T-helper 2 cell treated with Interferon-gamma antibody and Interleukin-4, amounts not matched to agents 5 μg/mL and 100 μg/mL, for 36 hours (primary cell): ENCODE data around the gene PRMT3.

ENCODE experiments used
- DNase-seq: peaks from one replicate; pipeline ENCODE4 v3.0.0; 2021; ENCODE audit warnings: low spot score
- H3K27ac Mint-ChIP-seq: one replicate; pipeline ENCODE4 v1.8.0; 2021; ENCODE audit warnings: mild to moderate bottlenecking, mixed read lengths
- H3K27me3 Mint-ChIP-seq: one replicate; pipeline ENCODE4 v1.8.0; 2021; ENCODE audit warnings: low read depth, mixed read lengths
- H3K36me3 Mint-ChIP-seq: one replicate; pipeline ENCODE4 v1.8.0; 2021; ENCODE audit warnings: low read depth, mixed read lengths
- H3K4me1 Mint-ChIP-seq: one replicate; pipeline ENCODE4 v1.8.0; 2021; ENCODE audit warnings: low read depth, mixed read lengths
- H3K4me3 Mint-ChIP-seq: one replicate; pipeline ENCODE4 v1.8.0; 2022; ENCODE audit warnings: mild to moderate bottlenecking, moderate library complexity, mixed read lengths
- H3K9me3 Mint-ChIP-seq: one replicate; pipeline ENCODE4 v1.8.0; 2021; ENCODE audit warnings: mixed read lengths

The PRMT3 gene

GRCh38 chr11:20403059-20403458 lies 15.5 kb downstream of the PRMT3 start:
- Mint-ChIP-seq H3K27me3 (no peaks in the 10 kb centered on the region), H3K9me3 (no peaks in the 10 kb centered on the region), H3K36me3 (peaks cover 32% of the 10 kb centered on the region), H3K4me1 (peaks cover 7% of the 10 kb centered on the region), H3K4me3 (no peak overlapping the region), H3K27ac (no peak overlapping the region)
- DNase-seq = no peak

DNA sequence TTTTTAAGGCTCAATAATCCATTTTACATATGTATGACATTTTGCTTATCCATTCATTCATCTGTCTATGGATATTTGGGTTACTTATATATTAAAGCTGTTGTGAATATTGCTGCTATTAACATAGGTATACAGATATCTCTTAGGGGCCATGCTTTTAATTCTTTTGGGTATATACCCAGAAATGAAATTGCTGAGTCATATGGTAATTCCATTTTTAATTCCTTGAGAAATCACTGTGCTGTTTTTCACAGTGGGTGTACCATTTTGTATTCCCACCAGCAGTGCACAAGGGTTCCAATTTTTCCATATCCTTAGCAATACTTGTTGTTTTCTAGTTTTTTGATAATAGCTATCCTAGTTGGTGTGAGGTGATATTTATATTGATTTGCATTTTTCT lies 19.0 kb downstream of the PRMT3 start:
- peaks cover 10% of the 10 kb centered on the region for H3K4me1 Mint-ChIP-seq
- no peak overlapping the region for H3K27ac Mint-ChIP-seq
- no peak overlapping the region for H3K4me3 Mint-ChIP-seq
- no peaks in the 10 kb centered on the region for H3K27me3 Mint-ChIP-seq
- peaks cover 34% of the 10 kb centered on the region for H3K36me3 Mint-ChIP-seq
- no peak for DNase-seq
- H3K9me3 Mint-ChIP-seq = no peaks in the 10 kb centered on the region

DNA sequence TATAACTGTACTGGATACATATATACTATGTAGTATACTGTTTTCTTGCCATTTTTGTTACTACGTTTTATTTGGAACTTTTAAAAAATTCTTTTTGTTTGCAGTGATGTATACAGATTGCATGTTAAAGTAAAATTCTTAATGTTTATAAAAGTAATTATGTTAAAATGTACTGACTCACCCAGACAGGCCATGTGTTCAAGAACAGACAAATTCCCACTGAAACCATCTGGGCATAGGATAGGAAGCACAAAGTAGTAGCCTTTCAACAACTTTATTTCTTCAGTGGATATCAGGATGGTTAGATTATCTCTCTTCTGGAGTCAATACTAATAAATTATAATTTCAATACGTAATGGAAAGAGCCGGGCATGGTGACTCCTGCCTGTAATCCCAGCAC lies 19.8 kb downstream of the PRMT3 start:
- no peak overlapping the region for H3K27ac Mint-ChIP-seq
- H3K4me3 Mint-ChIP-seq = no peak overlapping the region
- peaks cover 11% of the 10 kb centered on the region for H3K4me1 Mint-ChIP-seq
- peaks cover 38% of the 10 kb centered on the region for H3K36me3 Mint-ChIP-seq
- H3K27me3 Mint-ChIP-seq = no peaks in the 10 kb centered on the region
- no peaks in the 10 kb centered on the region for H3K9me3 Mint-ChIP-seq
- DNase-seq = no peak

- H3K9me3 Mint-ChIP-seq = no peaks in the 10 kb centered on the region
- H3K27me3 Mint-ChIP-seq = no peaks in the 10 kb centered on the region
- peaks cover 35% of the 10 kb centered on the region for H3K36me3 Mint-ChIP-seq
- DNase-seq = no peak
- H3K27ac Mint-ChIP-seq = no peak overlapping the region
- H3K4me1 Mint-ChIP-seq = peaks cover 14% of the 10 kb centered on the region
- H3K4me3 Mint-ChIP-seq = no peak overlapping the region
Measured at GRCh38 chr11:20415432-20415831, 27.9 kb downstream of the PRMT3 start.

GRCh38 chr11:20417771-20418170 lies 30.3 kb downstream of the PRMT3 start:
- H3K36me3 Mint-ChIP-seq = peaks cover 26% of the 10 kb centered on the region
- no peak overlapping the region for H3K27ac Mint-ChIP-seq
- H3K4me3 Mint-ChIP-seq = no peak overlapping the region
- DNase-seq = no peak
- no peaks in the 10 kb centered on the region for H3K27me3 Mint-ChIP-seq
- H3K4me1 Mint-ChIP-seq = peaks cover 15% of the 10 kb centered on the region
- H3K9me3 Mint-ChIP-seq = no peaks in the 10 kb centered on the region

- Mint-ChIP-seq H3K4me3 (no peak overlapping the region), H3K27me3 (no peaks in the 10 kb centered on the region), H3K4me1 (peaks cover 16% of the 10 kb centered on the region), H3K27ac (peak overlapping the region; percentile 24), H3K9me3 (no peaks in the 10 kb centered on the region), H3K36me3 (peaks cover 13% of the 10 kb centered on the region)
- DNase-seq = no peak
Measured at GRCh38 chr11:20421946-20422345, 34.4 kb downstream of the PRMT3 start.

DNA sequence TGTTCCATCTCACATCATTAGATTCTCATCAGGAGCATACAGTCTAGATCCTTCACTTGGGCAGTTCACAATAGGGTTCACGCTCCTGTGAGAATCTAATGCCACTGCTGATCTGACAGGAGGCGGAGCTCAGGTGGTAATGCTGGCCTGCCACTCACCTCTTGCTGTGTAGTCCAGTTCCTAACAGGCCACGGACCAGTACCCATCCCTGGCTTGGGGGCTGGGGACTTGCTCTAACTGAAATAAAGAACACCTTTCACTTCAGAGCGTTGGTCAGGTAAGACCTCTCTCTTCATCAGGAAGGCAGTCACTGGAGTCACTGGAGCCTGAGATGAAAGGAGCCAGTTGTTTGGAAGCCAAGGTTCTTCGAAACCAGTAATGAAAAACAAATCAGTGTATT lies 41.7 kb downstream of the PRMT3 start:
- Mint-ChIP-seq H3K36me3 (peaks cover 18% of the 10 kb centered on the region), H3K9me3 (no peaks in the 10 kb centered on the region), H3K4me1 (no peaks in the 10 kb centered on the region), H3K27me3 (no peaks in the 10 kb centered on the region), H3K4me3 (no peak overlapping the region), H3K27ac (no peak overlapping the region)
- no peak for DNase-seq

DNA sequence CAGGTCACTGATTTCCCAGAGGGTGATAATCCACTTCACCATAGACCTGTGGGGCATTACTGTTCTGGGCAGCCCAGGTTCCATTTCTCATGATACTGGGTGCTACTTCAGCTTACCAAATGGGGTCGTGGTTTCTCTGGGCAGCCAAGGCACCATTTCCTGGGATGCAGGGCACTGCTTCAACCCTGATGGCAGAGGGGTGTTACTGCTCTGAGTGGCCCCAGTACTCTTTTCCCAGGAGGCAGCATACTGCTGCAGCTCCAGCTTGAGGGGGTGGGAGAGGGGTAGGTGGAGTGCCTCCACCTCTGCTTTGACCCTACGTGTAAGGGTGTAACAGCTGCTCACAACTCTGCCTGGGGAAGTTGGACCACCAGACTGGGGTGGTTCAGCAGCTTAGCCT lies 51.1 kb downstream of the PRMT3 start:
- Mint-ChIP-seq H3K36me3 (peaks cover 14% of the 10 kb centered on the region), H3K9me3 (no peaks in the 10 kb centered on the region), H3K4me1 (peaks cover under 1% of the 10 kb centered on the region), H3K27me3 (no peaks in the 10 kb centered on the region), H3K27ac (no peak overlapping the region), H3K4me3 (no peak overlapping the region)
- DNase-seq = no peak

- Mint-ChIP-seq H3K36me3 (no peaks in the 10 kb centered on the region), H3K4me1 (peaks cover 1% of the 10 kb centered on the region), H3K9me3 (no peaks in the 10 kb centered on the region), H3K27ac (no peak overlapping the region), H3K27me3 (no peaks in the 10 kb centered on the region), H3K4me3 (no peak overlapping the region)
- DNase-seq = no peak
Measured at GRCh38 chr11:20443596-20443995, 56.1 kb downstream of the PRMT3 start.

DNA sequence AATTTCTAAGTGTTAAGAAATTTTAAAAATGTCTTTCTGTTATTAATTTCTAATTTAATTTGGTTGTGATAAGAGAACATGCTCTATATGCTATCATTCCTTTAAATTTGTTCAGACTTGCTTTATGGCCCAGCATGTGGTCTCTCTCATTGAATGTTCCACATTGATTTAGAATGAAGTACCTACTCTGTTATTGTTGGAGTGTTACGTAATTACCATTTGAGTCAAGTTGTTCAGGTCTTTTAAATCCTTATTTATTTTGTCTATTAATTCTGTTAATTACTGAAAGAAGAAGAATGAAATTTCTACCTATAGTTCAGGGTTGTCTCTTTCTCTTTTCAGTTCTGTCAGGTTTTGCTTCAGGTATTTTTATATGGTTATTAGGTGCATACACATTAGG lies 57.0 kb downstream of the PRMT3 start:
- no peak overlapping the region for H3K4me3 Mint-ChIP-seq
- no peaks in the 10 kb centered on the region for H3K36me3 Mint-ChIP-seq
- no peaks in the 10 kb centered on the region for H3K27me3 Mint-ChIP-seq
- peaks cover 1% of the 10 kb centered on the region for H3K4me1 Mint-ChIP-seq
- no peak for DNase-seq
- H3K27ac Mint-ChIP-seq = no peak overlapping the region
- no peaks in the 10 kb centered on the region for H3K9me3 Mint-ChIP-seq

GRCh38 chr11:20448834-20449233 lies 61.3 kb downstream of the PRMT3 start:
- H3K9me3 Mint-ChIP-seq = no peaks in the 10 kb centered on the region
- no peak overlapping the region for H3K4me3 Mint-ChIP-seq
- H3K36me3 Mint-ChIP-seq = peaks cover 8% of the 10 kb centered on the region
- no peaks in the 10 kb centered on the region for H3K27me3 Mint-ChIP-seq
- no peak for DNase-seq
- H3K27ac Mint-ChIP-seq = no peak overlapping the region
- H3K4me1 Mint-ChIP-seq = peaks cover 8% of the 10 kb centered on the region

- peaks cover 8% of the 10 kb centered on the region for H3K4me1 Mint-ChIP-seq
- DNase-seq = no peak
- H3K27me3 Mint-ChIP-seq = no peaks in the 10 kb centered on the region
- no peak overlapping the region for H3K4me3 Mint-ChIP-seq
- H3K27ac Mint-ChIP-seq = no peak overlapping the region
- no peaks in the 10 kb centered on the region for H3K9me3 Mint-ChIP-seq
- peaks cover 11% of the 10 kb centered on the region for H3K36me3 Mint-ChIP-seq
Measured at GRCh38 chr11:20450829-20451228, 63.3 kb downstream of the PRMT3 start.

GRCh38 chr11:20451568-20451967 lies 64.1 kb downstream of the PRMT3 start:
- H3K36me3 Mint-ChIP-seq = peaks cover 11% of the 10 kb centered on the region
- no peak overlapping the region for H3K4me3 Mint-ChIP-seq
- H3K27ac Mint-ChIP-seq = no peak overlapping the region
- H3K27me3 Mint-ChIP-seq = no peaks in the 10 kb centered on the region
- DNase-seq = no peak
- H3K4me1 Mint-ChIP-seq = peaks cover 8% of the 10 kb centered on the region
- no peaks in the 10 kb centered on the region for H3K9me3 Mint-ChIP-seq

DNA sequence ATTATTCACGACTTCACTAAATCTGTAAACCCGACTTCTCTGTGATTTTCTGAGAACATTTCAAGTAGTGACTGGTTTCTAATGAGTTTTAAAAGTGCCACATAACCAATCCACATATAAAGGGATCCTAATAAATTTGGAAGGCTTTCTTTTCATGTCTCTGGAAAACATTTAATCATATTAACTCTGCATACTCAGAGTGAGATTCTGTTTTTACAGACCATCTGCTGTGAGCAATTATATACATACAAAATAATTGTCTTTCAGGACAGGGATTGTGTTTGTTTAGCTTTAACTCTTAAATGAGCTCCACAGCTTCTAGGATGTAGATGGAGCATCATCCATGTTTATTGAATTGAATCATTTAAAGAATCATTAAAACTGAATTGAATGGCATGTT lies 65.1 kb downstream of the PRMT3 start:
- H3K9me3 Mint-ChIP-seq = no peaks in the 10 kb centered on the region
- peaks cover 14% of the 10 kb centered on the region for H3K36me3 Mint-ChIP-seq
- no peak overlapping the region for H3K4me3 Mint-ChIP-seq
- peaks cover 8% of the 10 kb centered on the region for H3K4me1 Mint-ChIP-seq
- no peaks in the 10 kb centered on the region for H3K27me3 Mint-ChIP-seq
- no peak overlapping the region for H3K27ac Mint-ChIP-seq
- no peak for DNase-seq

DNA sequence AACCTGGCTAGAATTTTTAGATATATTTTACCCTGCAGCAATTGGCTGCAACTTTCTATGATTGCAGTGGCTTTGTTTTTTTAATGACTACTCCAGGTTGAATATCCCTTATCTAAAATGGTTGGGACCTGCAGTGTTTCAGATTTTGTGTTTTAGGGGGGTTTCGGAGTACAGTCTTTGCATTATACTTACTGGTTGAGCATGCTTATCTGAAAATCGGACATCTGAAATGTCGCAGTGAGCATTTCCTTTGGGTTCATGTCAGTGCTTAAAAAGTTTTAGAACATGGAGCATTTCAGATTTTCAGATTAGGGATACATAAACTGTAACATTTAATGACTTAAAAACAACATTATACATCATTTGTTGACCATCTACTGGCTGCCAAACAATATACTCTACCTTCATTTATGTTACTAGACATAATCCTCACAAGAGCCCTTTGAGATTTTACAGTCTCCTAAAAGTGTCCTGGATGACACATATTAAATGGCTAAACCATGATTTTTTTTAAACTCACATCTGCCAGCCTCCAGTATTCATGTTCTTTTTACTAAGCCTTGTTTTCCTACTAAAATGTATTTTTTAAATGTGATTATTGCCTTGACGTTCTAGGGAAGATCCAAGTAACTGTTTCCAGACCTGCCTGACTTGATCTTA lies 66.3 kb downstream of the PRMT3 start:
- Mint-ChIP-seq H3K4me3 (no peak overlapping the region), H3K36me3 (peaks cover 16% of the 10 kb centered on the region), H3K27ac (no peak overlapping the region)

More for the DNA sequence above, 66.3 kb downstream of the PRMT3 start:
- Mint-ChIP-seq H3K27me3 (no peaks in the 10 kb centered on the region), H3K4me1 (peaks cover 8% of the 10 kb centered on the region), H3K9me3 (no peaks in the 10 kb centered on the region)
- no peak for DNase-seq
